Adrenal gland (tissue), 5 donors: ENCODE data around the gene IGF2R.

Experiments used
- POLR2A ChIP-seq, 2 donors: fragments of 450-650 bp; IDR thresholded peaks; one replicate each; pipeline ENCODE4 v1.6.1; 2017; ENCODE audit warnings: antibody characterized with exemption in 2 of 2, mild to moderate bottlenecking in 2 of 2, moderate library complexity in 1 of 2
- TF ChIP-seq, protein P1 (sequence below), 6 experiments: fragments of 450-650 bp in 4 of 6; fragments of 200-600 bp in 2 of 6; sonication (generic) in 1 of 6; IDR thresholded peaks; 1 replicate in 5 of 6; 2 replicates in 1 of 6; pipeline versions ENCODE4 v1.5.1 to v1.8.0; 2016 to 2021; ENCODE audit warnings: antibody characterized with exemption in 6 of 6, mild to moderate bottlenecking in 2 of 6, moderate library complexity in 1 of 6
- donor health status: DM: no; HTN: no; CAD: no.

DNA sequence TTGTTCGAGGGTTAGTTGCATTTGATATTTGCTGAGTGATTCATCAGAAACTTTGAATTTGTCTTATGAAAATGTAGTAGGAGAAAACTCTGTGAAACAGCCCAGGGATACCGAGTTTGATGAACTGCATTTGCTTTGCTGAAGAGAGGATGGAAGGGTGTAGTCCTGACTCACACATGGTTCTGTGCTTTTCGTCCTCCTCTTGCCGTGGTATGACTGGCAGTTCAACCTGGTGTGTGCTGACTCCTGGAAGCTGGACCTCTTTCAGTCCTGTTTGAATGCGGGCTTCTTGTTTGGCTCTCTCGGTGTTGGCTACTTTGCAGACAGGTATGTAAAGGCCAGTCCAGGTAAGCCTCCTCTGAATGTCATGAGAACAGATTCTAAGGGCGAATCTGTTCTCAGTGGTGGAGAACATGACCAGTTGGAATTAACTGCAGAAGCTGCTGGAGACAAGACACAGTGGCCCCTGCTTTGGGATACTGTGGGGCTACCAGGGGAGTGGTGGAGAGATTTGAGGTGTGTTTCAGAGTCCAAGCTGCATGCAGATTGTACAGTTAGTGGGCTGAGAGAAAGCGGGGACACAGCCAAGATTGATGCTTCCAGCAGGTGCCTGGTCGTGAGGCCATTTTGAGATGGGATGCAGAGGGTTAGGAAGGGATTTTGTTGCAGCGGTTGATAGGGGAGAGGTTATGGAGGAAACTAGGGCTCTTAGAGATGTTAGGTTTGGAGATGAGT is 161.2 kb downstream of the IGF2R start:
- no peak for TF ChIP-seq POLR2A (IDR thresholded peaks at IDR 0.05)
- TF ChIP-seq, protein P1, sequence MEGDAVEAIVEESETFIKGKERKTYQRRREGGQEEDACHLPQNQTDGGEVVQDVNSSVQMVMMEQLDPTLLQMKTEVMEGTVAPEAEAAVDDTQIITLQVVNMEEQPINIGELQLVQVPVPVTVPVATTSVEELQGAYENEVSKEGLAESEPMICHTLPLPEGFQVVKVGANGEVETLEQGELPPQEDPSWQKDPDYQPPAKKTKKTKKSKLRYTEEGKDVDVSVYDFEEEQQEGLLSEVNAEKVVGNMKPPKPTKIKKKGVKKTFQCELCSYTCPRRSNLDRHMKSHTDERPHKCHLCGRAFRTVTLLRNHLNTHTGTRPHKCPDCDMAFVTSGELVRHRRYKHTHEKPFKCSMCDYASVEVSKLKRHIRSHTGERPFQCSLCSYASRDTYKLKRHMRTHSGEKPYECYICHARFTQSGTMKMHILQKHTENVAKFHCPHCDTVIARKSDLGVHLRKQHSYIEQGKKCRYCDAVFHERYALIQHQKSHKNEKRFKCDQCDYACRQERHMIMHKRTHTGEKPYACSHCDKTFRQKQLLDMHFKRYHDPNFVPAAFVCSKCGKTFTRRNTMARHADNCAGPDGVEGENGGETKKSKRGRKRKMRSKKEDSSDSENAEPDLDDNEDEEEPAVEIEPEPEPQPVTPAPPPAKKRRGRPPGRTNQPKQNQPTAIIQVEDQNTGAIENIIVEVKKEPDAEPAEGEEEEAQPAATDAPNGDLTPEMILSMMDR (IDR thresholded peaks at IDR 0.05), result no peak
